ENCODE data around the gene BTG4.

The BTG4 gene

GRCh38 chr11:111494040-111494439 lies 18.1 kb downstream of the BTG4 start:
- no peak for DNase-seq (ENCODE audit: low read depth in 2 of 2)

- no peak for DNase-seq (ENCODE audit: low read depth in 2 of 2)
Observed at GRCh38 chr11:111490496-111490895, 21.7 kb downstream of the BTG4 start.

- no peak for DNase-seq (ENCODE audit: low read depth in 2 of 2)
Observed at GRCh38 chr11:111483431-111483830, 28.8 kb downstream of the BTG4 start.

GRCh38 chr11:111479666-111480065 lies 32.5 kb downstream of the BTG4 start:
- DNase-seq (ENCODE audit: low read depth in 2 of 2): no peak

- DNase-seq (ENCODE audit: low read depth in 2 of 2): no peak
Observed at GRCh38 chr11:111477898-111478297, 34.3 kb downstream of the BTG4 start.

- DNase-seq (ENCODE audit: low read depth in 2 of 2): no peak
Observed at GRCh38 chr11:111476956-111477355, 35.2 kb downstream of the BTG4 start.

GRCh38 chr11:111476366-111476765 lies 35.8 kb downstream of the BTG4 start:
- no peak for DNase-seq (ENCODE audit: low read depth in 2 of 2)

- DNase-seq (ENCODE audit: low read depth in 2 of 2): no peak
Observed at GRCh38 chr11:111474432-111474831, 37.8 kb downstream of the BTG4 start.

- no peak for DNase-seq (ENCODE audit: low read depth in 2 of 2)
Observed at GRCh38 chr11:111472228-111472627, 40.0 kb downstream of the BTG4 start.

- DNase-seq (ENCODE audit: low read depth in 2 of 2): no peak
Observed at GRCh38 chr11:111469200-111469599, 43.0 kb downstream of the BTG4 start.

- DNase-seq (ENCODE audit: low read depth in 2 of 2): no peak
Observed at GRCh38 chr11:111466615-111467014, 45.6 kb downstream of the BTG4 start.

- no peak for DNase-seq (ENCODE audit: low read depth in 2 of 2)
Observed at GRCh38 chr11:111465400-111465799, 46.8 kb downstream of the BTG4 start.

- DNase-seq (ENCODE audit: low read depth in 2 of 2): no peak
Observed at GRCh38 chr11:111463276-111463675, 48.9 kb downstream of the BTG4 start.

- DNase-seq (ENCODE audit: low read depth in 2 of 2): no peak
Observed at GRCh38 chr11:111462329-111462728, 49.9 kb downstream of the BTG4 start.

- no peak for DNase-seq (ENCODE audit: low read depth in 2 of 2)
Observed at GRCh38 chr11:111461460-111462235, 50.5 kb downstream of the BTG4 start.

GRCh38 chr11:111460856-111461255 lies 51.3 kb downstream of the BTG4 start:
- DNase-seq (ENCODE audit: low read depth in 2 of 2): no peak

- DNase-seq (ENCODE audit: low read depth in 2 of 2): no peak
Observed at GRCh38 chr11:111460340-111460739, 51.8 kb downstream of the BTG4 start.

- no peak for DNase-seq (ENCODE audit: low read depth in 2 of 2)
Observed at GRCh38 chr11:111459506-111460270, 52.5 kb downstream of the BTG4 start.

GRCh38 chr11:111457731-111458368 lies 54.3 kb downstream of the BTG4 start:
- DNase-seq (ENCODE audit: low read depth in 2 of 2): no peak

GRCh38 chr11:111456859-111457730 lies 55.1 kb downstream of the BTG4 start:
- no peak for DNase-seq (ENCODE audit: low read depth in 2 of 2)

GRCh38 chr11:111456086-111456858 lies 55.9 kb downstream of the BTG4 start:
- no peak for DNase-seq (ENCODE audit: low read depth in 2 of 2)

Measured in stimulated activated CD8-positive, alpha-beta memory T cell treated with anti-CD3 and anti-CD28 coated beads, Interleukin-7, amount 100 ng/mL, for 1 hour (primary cell).